GM21447 (cell line): Measurements from ENCODE around the gene PIWIL1.

Experiments used
- ATAC-seq: cut with Tn5 transposase; IDR thresholded peaks from one replicate; pipeline ENCODE4 v1.9.1; 2021; ENCODE audit not compliant: unreplicated experiment

PIWIL1 gene

GRCh38 chr12:130372936-130373335 is 35.2 kb downstream of the PIWIL1 start:
- ATAC-seq = no peak

GRCh38 chr12:130374083-130374482 is 36.4 kb downstream of the PIWIL1 start:
- ATAC-seq = no peak

- no peak for ATAC-seq
These were observed 37.9 kb downstream of the PIWIL1 start for GRCh38 chr12:130375296-130376287.

- no peak for ATAC-seq
These were observed 45.1 kb downstream of the PIWIL1 start for GRCh38 chr12:130382818-130383217.

GRCh38 chr12:130384234-130384633 is 46.5 kb downstream of the PIWIL1 start:
- no peak for ATAC-seq

GRCh38 chr12:130385193-130385592 is 47.5 kb downstream of the PIWIL1 start:
- ATAC-seq = no peak

GRCh38 chr12:130391186-130391585 is 53.5 kb downstream of the PIWIL1 start:
- no peak for ATAC-seq

- no peak for ATAC-seq
These were observed 57.2 kb downstream of the PIWIL1 start for GRCh38 chr12:130394906-130395305.

GRCh38 chr12:130396667-130397066 is 59.0 kb downstream of the PIWIL1 start:
- no peak for ATAC-seq

- no peak for ATAC-seq
These were observed 60.6 kb downstream of the PIWIL1 start for GRCh38 chr12:130398100-130398848.

GRCh38 chr12:130401703-130402102 is 64.0 kb downstream of the PIWIL1 start:
- no peak for ATAC-seq

- no peak for ATAC-seq
These were observed 67.6 kb downstream of the PIWIL1 start for GRCh38 chr12:130405332-130405731.

- ATAC-seq = no peak
These were observed 74.7 kb downstream of the PIWIL1 start for GRCh38 chr12:130412384-130412783.

- ATAC-seq = no peak
These were observed 76.2 kb downstream of the PIWIL1 start for GRCh38 chr12:130413909-130414308.

- no peak for ATAC-seq
These were observed 76.7 kb downstream of the PIWIL1 start for GRCh38 chr12:130414381-130414780.

- no peak for ATAC-seq
These were observed 80.6 kb downstream of the PIWIL1 start for GRCh38 chr12:130418251-130418650.

GRCh38 chr12:130419116-130419515 is 81.4 kb downstream of the PIWIL1 start:
- no peak for ATAC-seq

GRCh38 chr12:130420071-130420470 is 82.4 kb downstream of the PIWIL1 start:
- no peak for ATAC-seq

- no peak for ATAC-seq
These were observed 84.2 kb downstream of the PIWIL1 start for GRCh38 chr12:130421896-130422295.
